ENCODE measurements around the gene MEAF6.
"Not testable (repeated sequence)": the region's sequence is repeated elsewhere in the genome, so short reads cannot be mapped to it uniquely, and the experiment has no call there.

MEAF6 gene

GRCh38 chr1:37514350-37515184, at the start of gene MEAF6:
Gene MEAF6, minus strand, starts transcription at chr1:37514766. Its CDS starts 20 bp downstream, at chr1:37514746.
- DNase-seq = peak; percentile 65 to 84

- no peak for DNase-seq
Measured at GRCh38 chr1:37562984-37563383, 48.4 kb upstream of the MEAF6 start.

- peak in 1 of 2 experiments; percentile 37 for DNase-seq
Measured at GRCh38 chr1:37561133-37562132, 46.9 kb upstream of the MEAF6 start.

- peak; percentile 2 to 22 for DNase-seq
Measured at GRCh38 chr1:37560401-37561132, 46.0 kb upstream of the MEAF6 start.

GRCh38 chr1:37559957-37560379, 45.4 kb upstream of the MEAF6 start:
- not testable (repeated sequence) for DNase-seq

GRCh38 chr1:37559080-37559479, 44.5 kb upstream of the MEAF6 start:
- DNase-seq = no peak

GRCh38 chr1:37558411-37558810, 43.8 kb upstream of the MEAF6 start:
- no peak for DNase-seq

GRCh38 chr1:37557402-37557801, 42.8 kb upstream of the MEAF6 start:
- no peak for DNase-seq

- DNase-seq = no peak
Measured at GRCh38 chr1:37556712-37557196, 42.2 kb upstream of the MEAF6 start, which contains the start of gene DNALI1. Gene DNALI1, plus strand, starts transcription at chr1:37556940. Its CDS starts 55 bp downstream, at chr1:37556995.

- DNase-seq = peak; percentile 89 to 93
Measured at GRCh38 chr1:37553927-37554808, 39.6 kb upstream of the MEAF6 start, which contains the start of gene SNIP1. Gene SNIP1, minus strand, starts transcription at chr1:37554293. Its CDS starts 64 bp downstream, at chr1:37554229.

- DNase-seq = no peak
Measured at GRCh38 chr1:37553598-37553926, 39.0 kb upstream of the MEAF6 start.

GRCh38 chr1:37549341-37549740, 34.8 kb upstream of the MEAF6 start:
- DNase-seq = no peak

- DNase-seq = no peak
Measured at GRCh38 chr1:37545019-37545418, 30.5 kb upstream of the MEAF6 start.

- DNase-seq = no peak
Measured at GRCh38 chr1:37544530-37544929, 30.0 kb upstream of the MEAF6 start.

- DNase-seq = no peak
Measured at GRCh38 chr1:37540036-37540785, 25.6 kb upstream of the MEAF6 start.

- DNase-seq = not testable (repeated sequence)
Measured at GRCh38 chr1:37539154-37539553, 24.6 kb upstream of the MEAF6 start.

GRCh38 chr1:37537378-37537777, 22.8 kb upstream of the MEAF6 start:
- no peak for DNase-seq

- no peak for DNase-seq
Measured at GRCh38 chr1:37533317-37534093, 18.9 kb upstream of the MEAF6 start.

- not testable (repeated sequence) for DNase-seq
Measured at GRCh38 chr1:37532418-37533156, 18.0 kb upstream of the MEAF6 start.
